HPDE6-E6E7 (cell line): ENCODE results near the gene TPK1.
A peak's percentile ranks its signal among the peaks of the same experiment; 100 is the strongest.
"Not testable (repeated sequence)": the region's sequence is repeated elsewhere in the genome, so short reads cannot be mapped to it uniquely, and the experiment has no call there.

Experiments
- DNase-seq: peaks from one replicate; pipeline ENCODE4 v3.0.0; 2011; ENCODE audit warnings: missing footprints; ENCODE audit errors: extremely low spot score

The TPK1 gene

DNA sequence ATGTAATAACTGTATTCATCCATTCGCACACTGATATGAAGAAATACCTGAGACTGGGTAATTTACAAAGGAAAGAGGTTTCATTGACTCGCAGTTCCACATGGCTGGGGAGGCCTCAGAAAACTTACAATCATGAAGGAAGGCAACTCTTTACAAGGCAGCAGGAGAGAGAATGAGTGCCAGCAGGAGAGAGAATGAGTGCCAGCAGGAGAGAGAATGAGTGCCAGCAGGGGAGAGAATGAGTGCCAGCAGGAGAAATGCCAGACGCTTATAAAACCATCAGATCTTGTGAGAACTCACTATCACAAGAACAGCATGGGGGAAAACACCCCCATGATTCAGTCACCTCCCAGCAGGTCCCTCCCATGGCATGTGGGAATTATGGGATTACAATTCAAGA lies 58.0 kb downstream of the TPK1 start:
- not testable (repeated sequence) for DNase-seq

DNA sequence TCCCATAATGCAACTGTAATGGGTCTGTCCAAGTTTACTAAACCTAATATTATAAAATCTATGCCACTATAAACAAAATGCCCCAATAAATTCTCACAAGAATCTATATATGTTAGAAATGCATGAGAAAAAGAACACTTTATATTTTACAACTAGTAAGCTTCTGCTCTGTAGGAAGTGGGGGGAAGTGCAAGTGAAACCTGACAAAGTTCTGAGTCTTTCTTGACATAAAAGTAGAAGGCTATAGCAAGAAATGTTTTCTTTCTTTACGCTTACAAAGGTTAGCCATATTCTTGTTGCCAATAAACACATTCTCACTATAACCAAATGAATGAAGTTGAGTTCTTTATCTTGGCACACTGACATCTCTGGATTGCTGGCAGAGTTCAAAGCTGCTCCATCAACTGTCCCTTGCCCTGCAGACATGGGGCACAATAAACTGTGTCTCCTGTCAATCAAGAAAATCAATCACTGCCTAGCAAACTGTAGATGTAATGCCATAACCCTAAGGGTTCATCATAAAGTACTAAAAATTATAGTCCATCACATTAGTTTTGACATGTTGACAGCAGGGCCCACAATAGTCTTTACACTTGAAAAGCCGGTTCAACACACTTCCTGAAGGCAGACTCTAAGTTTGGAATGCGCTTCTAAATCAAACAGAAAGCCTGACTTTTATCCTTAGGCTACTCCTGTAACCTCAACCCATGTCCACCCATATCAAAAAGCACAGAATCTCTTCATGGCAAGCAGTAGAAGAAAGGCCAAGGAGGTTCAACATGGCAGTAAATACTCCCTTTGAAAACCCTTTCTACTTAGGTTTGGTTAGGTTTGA lies 58.6 kb downstream of the TPK1 start:
- no peak for DNase-seq

GRCh38 chr7:144776447-144776846 lies 59.4 kb downstream of the TPK1 start:
- no peak for DNase-seq

DNA sequence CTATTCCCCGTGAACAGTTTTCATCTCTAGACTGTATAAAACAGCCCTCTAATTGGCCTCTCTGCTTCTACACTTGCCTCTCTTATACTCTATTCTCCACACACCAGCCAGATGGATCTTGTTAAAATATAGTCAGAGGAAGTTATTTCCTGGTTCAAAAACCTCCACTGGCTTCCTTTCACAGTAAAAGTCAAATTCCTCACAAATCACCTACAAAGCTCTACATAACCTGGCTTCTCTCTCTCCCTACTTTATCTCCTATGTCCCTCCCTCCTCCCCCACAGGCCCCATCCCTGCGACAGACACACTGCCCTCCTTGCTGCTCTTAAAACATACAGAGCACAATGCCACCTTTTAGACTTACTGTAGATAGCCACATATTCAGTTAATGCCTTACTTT lies 60.1 kb downstream of the TPK1 start:
- no peak for DNase-seq

DNA sequence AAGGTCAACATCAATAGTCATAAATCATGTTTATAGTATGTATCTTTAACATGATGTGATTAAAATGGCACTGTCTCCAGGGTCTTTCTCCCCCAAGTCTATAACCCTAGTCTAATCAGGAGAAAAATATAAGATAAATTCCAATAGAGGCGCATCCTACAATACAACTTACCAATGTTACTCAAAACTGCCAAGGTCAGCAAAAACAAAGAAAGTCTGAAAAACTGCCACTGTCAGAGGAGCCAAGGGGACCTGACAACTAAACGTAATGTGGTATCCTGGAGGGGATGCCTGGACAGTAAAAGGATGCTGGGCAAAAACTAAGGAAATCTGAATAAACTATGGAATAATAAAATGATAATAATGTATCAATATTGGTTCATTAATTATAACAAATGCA lies 63.9 kb downstream of the TPK1 start:
- no peak for DNase-seq

- no peak for DNase-seq
These were observed 64.7 kb downstream of the TPK1 start for GRCh38 chr7:144771174-144771573.

- DNase-seq: no peak
These were observed 66.5 kb downstream of the TPK1 start for GRCh38 chr7:144769352-144769751.

GRCh38 chr7:144768633-144769032 lies 67.2 kb downstream of the TPK1 start:
- DNase-seq: no peak

DNA sequence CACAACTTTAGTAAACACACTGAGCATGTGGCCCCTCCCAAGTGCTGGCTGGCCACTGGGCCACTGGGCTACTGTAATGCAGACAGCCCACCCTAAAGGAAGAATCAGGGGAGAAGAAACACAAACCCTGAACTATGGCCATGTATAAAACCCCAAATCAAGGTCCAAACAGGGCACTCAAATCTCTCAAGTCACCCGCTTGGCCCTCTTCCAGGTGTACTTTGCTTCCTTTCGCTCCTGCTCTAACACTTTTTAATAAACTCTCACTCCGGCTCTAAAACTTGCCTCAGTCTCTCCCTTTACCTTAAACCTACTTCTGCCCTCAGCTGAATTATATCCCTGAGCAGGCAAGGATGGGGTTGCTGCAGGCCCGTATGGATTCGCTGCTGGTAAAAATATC lies 72.6 kb downstream of the TPK1 start:
- DNase-seq: no peak

GRCh38 chr7:144762853-144763252 lies 73.0 kb downstream of the TPK1 start:
- DNase-seq: no peak

- no peak for DNase-seq
These were observed 74.4 kb downstream of the TPK1 start for GRCh38 chr7:144761493-144761892.

GRCh38 chr7:144759653-144760052 lies 76.2 kb downstream of the TPK1 start:
- DNase-seq: no peak

DNA sequence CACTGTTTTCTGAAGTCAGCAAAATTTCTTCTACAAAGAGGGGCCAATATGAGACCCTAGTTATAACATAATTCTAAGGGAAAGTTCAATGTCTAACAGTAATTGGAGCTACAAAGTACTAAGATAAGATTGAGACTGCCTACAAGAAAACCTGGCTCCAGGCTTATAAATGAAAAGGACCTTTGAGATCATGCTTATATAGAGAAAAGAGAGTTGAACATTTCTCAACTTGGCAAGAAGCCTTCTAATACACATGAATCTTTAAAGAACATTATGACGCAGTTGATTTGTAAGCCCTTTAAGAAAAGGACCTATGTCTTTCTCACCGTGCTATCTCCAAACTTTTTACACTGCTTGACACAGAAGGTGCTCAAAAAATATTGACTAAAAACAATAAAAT lies 87.9 kb downstream of the TPK1 start:
- no peak for DNase-seq

DNA sequence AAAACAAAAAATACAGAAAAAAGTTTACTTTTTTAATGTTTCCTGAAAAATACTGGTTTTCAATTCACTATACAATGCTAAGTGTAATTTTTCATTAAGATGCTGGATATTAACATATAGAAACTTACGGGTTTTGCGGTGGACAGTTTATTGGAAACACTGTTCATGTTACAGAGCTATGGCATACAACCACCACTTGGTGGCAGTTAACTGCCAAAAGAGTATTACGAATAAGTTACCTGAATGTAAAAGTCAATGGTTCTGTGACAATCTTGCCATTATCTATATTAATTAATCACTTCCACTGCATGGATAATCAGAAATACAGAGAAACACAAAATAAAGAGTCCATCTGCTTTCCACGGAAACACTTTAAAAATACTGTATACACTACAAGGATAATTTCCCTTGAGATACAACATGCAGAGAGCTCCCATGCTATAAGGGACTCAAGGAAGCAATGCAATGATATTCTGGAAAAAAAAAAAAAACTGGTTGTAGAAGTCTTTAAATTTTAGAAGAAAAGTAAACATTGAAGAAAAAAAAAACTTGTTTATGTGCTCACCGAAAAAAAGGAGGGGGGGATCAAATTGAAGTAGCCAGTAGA lies 97.0 kb downstream of the TPK1 start:
- peak; percentile 3 for DNase-seq

GRCh38 chr7:144738146-144738545 lies 97.7 kb downstream of the TPK1 start:
- no peak for DNase-seq

DNA sequence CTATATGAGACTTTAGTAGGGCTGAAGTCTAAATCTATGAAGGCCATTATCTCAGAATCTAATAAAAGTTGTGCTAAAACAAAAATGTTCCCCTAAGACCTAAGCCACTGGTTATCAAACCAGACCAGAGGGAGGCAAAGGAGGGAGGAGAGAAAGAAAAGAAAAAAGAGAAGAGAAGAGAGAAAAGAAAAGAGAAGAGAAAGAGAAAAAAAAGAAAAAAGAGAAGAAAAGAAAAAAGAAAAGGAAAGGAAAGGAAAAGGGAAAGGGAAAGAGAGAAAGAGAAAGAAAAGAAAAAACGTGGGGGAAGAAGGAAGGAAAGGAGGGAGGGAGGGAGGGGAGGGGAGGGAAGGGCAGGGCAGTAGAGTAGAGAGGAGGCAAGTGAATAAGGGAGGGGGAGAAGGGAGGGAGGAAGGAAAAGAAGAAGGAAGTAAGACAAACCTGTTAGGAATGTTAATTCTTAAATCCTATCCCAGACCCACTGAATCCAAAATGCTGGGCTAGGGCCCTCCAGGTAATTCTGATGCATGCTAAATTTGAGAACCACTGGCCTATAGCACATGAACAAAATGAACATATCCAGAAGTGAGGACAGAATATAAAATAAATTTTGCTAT lies 98.9 kb downstream of the TPK1 start:
- DNase-seq: no peak

DNA sequence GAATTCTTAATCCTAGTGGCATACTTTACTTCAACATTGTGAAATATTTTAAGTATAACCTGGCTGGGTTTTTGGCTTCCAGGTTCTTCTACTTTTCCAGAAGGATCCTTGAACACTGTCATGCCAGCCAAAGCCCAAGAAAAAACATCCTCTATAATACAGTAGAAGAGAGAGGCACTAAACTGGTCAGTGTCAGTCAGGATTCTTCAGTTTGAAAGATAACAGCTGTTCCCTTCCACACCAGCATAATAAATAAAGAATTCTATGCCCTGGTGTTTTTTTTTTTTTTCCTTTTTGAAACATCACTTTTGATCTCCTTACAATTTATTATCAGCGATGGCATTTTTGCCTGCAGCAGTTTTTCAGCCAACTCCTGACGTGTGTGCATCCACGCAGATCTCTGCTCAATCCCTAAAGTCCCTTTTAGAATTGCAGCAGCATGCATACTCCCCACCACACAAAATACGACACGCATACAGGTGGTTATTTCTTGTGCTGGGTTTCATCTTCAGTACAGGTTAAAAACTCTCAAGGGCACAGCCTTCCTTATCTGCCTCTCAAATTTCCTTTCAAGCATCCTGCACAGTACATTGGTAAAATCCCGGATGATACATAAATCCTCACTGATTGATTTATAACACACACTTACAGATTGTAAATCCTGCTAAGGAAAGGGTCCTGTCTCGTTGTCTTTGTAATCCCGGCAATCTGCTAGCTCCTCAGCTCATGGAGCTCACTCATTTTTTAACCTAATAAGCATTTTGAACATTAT lies 100.2 kb downstream of the TPK1 start:
- no peak for DNase-seq

DNA sequence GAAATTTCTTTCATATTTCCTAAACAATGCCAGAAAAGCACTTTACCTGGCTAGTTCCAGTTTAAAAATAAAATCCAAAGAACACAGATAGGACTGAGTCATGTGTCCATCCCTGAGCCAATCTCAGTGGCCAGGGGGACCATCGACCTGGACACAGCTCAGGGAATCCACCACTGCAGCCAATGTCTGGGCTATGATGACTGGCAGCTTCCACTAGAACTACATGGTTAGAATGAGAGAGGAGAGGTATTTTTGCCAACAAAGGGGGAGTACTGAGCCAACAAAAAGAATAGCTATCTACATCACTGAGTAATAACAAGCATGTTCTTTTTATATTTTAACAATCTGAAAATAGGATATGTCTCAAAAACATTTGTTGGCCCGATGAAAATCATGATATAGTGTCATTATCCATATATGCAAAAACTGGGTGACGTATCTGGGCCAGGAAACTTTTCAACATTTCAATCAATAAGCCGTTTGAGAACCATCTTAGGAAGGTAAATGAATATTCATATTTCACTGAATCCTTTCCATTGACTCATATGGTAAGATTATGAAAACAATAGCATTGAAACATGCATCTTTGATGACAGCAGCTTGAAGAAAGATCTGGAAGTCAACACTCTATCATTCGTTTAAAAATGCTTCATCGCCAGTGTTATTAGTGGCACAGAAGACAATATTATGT lies 104.0 kb downstream of the TPK1 start:
- DNase-seq: no peak

GRCh38 chr7:144730224-144730623 lies 105.6 kb downstream of the TPK1 start:
- no peak for DNase-seq

- DNase-seq: no peak
These were observed 106.6 kb downstream of the TPK1 start for GRCh38 chr7:144729226-144729625.

GRCh38 chr7:144728551-144728950 lies 107.3 kb downstream of the TPK1 start:
- no peak for DNase-seq

DNA sequence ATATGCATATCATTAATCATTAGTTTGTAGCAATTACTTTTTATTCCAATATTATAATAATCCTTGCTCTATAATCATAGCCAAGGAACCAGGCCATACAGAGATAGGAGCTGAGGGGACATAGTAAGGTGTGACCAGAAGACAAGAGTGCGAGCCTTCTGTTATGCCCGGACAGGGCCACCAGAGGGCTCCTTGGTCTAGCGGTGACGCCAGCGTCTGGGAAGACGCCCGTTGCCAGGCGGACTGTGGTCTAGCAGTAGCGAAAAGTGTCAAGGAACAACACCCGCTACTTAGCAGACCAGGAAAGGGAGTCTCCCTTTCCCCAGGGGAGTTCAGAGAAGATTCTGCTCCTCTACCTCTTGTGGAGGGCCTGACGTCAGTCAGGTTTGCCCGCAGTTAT lies 109.0 kb downstream of the TPK1 start:
- not testable (repeated sequence) for DNase-seq
